ENCODE measurements around the gene OR2D2. TPM values are rescaled to one million over a fixed set of nuclear protein-coding genes. Genes with fewer than 3 reads are reported as not detected.
"Not testable (repeated sequence)": the region's sequence is repeated elsewhere in the genome, so short reads cannot be mapped to it uniquely, and the experiment has no call there.

OR2D2 gene
- total RNA-seq, 1 donor from 2014 or later = 1.0 TPM

GRCh38 chr11:6876914-6877313 is 15.4 kb downstream of the OR2D2 start:
- no peak for DNase-seq (ENCODE audit: low spot score)

- no peak for DNase-seq (ENCODE audit: low spot score)
These were observed 16.0 kb downstream of the OR2D2 start, which contains the start of gene OR10A4 for GRCh38 chr11:6876325-6876724. OR10A4 (plus strand) TSS chr11:6876625; CDS start chr11:6876648, 23 bp downstream.

- DNase-seq (ENCODE audit: low spot score) = no peak
These were observed 16.5 kb downstream of the OR2D2 start for GRCh38 chr11:6875761-6876160.

GRCh38 chr11:6871278-6871677 is 21.0 kb downstream of the OR2D2 start:
- DNase-seq (ENCODE audit: low spot score) = no peak

- no peak for DNase-seq (ENCODE audit: low spot score)
These were observed 27.9 kb downstream of the OR2D2 start for GRCh38 chr11:6864438-6864837.

- DNase-seq (ENCODE audit: low spot score) = no peak
These were observed 29.3 kb downstream of the OR2D2 start, which contains the start of gene OR10A2 for GRCh38 chr11:6862961-6863360. OR10A2 (plus strand) TSS chr11:6863057; CDS start chr11:6869755, 6,698 bp downstream.

- no peak for DNase-seq (ENCODE audit: low spot score)
These were observed 35.4 kb downstream of the OR2D2 start for GRCh38 chr11:6856871-6857270.

GRCh38 chr11:6855971-6856541 is 36.2 kb downstream of the OR2D2 start:
- DNase-seq (ENCODE audit: low spot score) = no peak

- DNase-seq (ENCODE audit: low spot score) = not testable (repeated sequence)
These were observed 37.5 kb downstream of the OR2D2 start for GRCh38 chr11:6854801-6855200.

- no peak for DNase-seq (ENCODE audit: low spot score)
These were observed 41.8 kb downstream of the OR2D2 start for GRCh38 chr11:6850526-6850925.

- DNase-seq (ENCODE audit: low spot score) = no peak
These were observed 46.9 kb downstream of the OR2D2 start, which contains the start of gene OR10A5 for GRCh38 chr11:6845383-6845782. OR10A5 (plus strand) TSS chr11:6845683; CDS start chr11:6845683, 0 bp downstream.

GRCh38 chr11:6844356-6844755 is 47.9 kb downstream of the OR2D2 start:
- DNase-seq (ENCODE audit: low spot score) = no peak

- DNase-seq (ENCODE audit: low spot score) = no peak
These were observed 48.6 kb downstream of the OR2D2 start for GRCh38 chr11:6843670-6844069.

GRCh38 chr11:6841694-6842093 is 50.6 kb downstream of the OR2D2 start:
- no peak for DNase-seq (ENCODE audit: low spot score)

Other genes starting within 250 kb of the OR2D2 start
- 26.0 TPM for gene DCHS1, start 236.7 kb downstream of the OR2D2 start, total RNA-seq
- gene MRPL17, start 209.2 kb downstream of the OR2D2 start, total RNA-seq = 50.2 TPM
- gene OR2AG2, start 120.5 kb downstream of the OR2D2 start, total RNA-seq = 1.7 TPM
- not detected for gene OR2AG1, start 109.5 kb downstream of the OR2D2 start, total RNA-seq
- gene OR6A2, start 92.8 kb downstream of the OR2D2 start, total RNA-seq = 0.68 TPM
- gene OR10A5, start 46.8 kb downstream of the OR2D2 start, total RNA-seq = not detected
- gene OR10A2, start 29.4 kb downstream of the OR2D2 start, total RNA-seq = not detected
- gene OR10A4, start 15.9 kb downstream of the OR2D2 start, total RNA-seq = not detected
- not detected for gene OR2D3, start 28.5 kb upstream of the OR2D2 start, total RNA-seq
- 9.6 TPM for gene ZNF215, start 33.9 kb upstream of the OR2D2 start, total RNA-seq
- gene ZNF214, start 127.8 kb upstream of the OR2D2 start, total RNA-seq = 4.3 TPM
- gene NLRP14, start 128.0 kb upstream of the OR2D2 start, total RNA-seq = 0.57 TPM
- gene RBMXL2, start 196.5 kb upstream of the OR2D2 start, total RNA-seq = not detected